IMR-90 (cell line): Measurements from ENCODE around the gene MCF2L2.

Source experiments
- BHLHE40 ChIP-seq: fragments of 150-350 bp; IDR thresholded peaks from 2 replicates; pipeline ENCODE4 v1.6.1; 2016; ENCODE audit warnings: mild to moderate bottlenecking, low read depth, low read length
- CEBPB ChIP-seq: IDR thresholded peaks from 2 replicates; pipeline ENCODE4 v1.6.1; 2012; ENCODE audit warnings: low read depth, low read length, improper control_type of control experiment
- FOS ChIP-seq: fragments of 150-350 bp; IDR thresholded peaks from 2 replicates; pipeline ENCODE4 v1.6.1; 2016; ENCODE audit warnings: low read depth, low read length
- MAFK ChIP-seq: IDR thresholded peaks from 2 replicates; pipeline ENCODE4 v1.6.1; 2012; ENCODE audit warnings: low read depth, low read length, improper control_type of control experiment
- MAZ ChIP-seq: IDR thresholded peaks from 2 replicates; pipeline ENCODE4 v1.6.1; 2012; ENCODE audit warnings: low read depth, mild to moderate bottlenecking, low read length, improper control_type of control experiment, moderate library complexity, borderline replicate concordance
- MXI1 ChIP-seq: IDR thresholded peaks from 2 replicates; pipeline ENCODE4 v1.6.1; 2012; ENCODE audit warnings: low read depth, mild to moderate bottlenecking, low read length, moderate library complexity, borderline replicate concordance
- POLR2A ChIP-seq: IDR thresholded peaks from 2 replicates; pipeline ENCODE4 v1.6.1; 2012; ENCODE audit warnings: mild to moderate bottlenecking, low read depth, low read length
- RAD21 ChIP-seq: IDR thresholded peaks from 2 replicates; pipeline ENCODE4 v1.6.1; 2012; ENCODE audit warnings: low read length, improper control_type of control experiment
- RCOR1 ChIP-seq: IDR thresholded peaks from 2 replicates; pipeline ENCODE4 v1.6.1; 2012; ENCODE audit warnings: mild to moderate bottlenecking, low read length, improper control_type of control experiment; ENCODE audit not compliant: insufficient replicate concordance
- RFX5 ChIP-seq: IDR thresholded peaks from 2 replicates; pipeline ENCODE4 v1.8.0; 2012; ENCODE audit warnings: low read depth, mild to moderate bottlenecking, low read length, moderate library complexity
- SMC3 ChIP-seq: fragments of 150-350 bp; IDR thresholded peaks from 2 replicates; pipeline ENCODE4 v1.6.1; 2016; ENCODE audit warnings: low read depth, mild to moderate bottlenecking, antibody characterized with exemption, low read length, moderate library complexity
- TF ChIP-seq, protein P1 (sequence below): conservative IDR thresholded peaks from 2 replicates; pipeline ENCODE4 v1.5.1; 2012; ENCODE audit warnings: mild to moderate bottlenecking, low read depth, low read length, improper control_type of control experiment
- TF ChIP-seq, protein P2 (sequence below): fragments of 150-350 bp; IDR thresholded peaks from 2 replicates; pipeline ENCODE4 v1.6.1; 2017; ENCODE audit warnings: mild to moderate bottlenecking, antibody characterized with exemption, low read length, low read depth
- TF ChIP-seq, protein P3 (sequence below): fragments of 150-350 bp; IDR thresholded peaks from 2 replicates; pipeline ENCODE4 v1.6.1; 2016; ENCODE audit warnings: low read depth, mild to moderate bottlenecking, low read length, moderate library complexity, borderline replicate concordance

DNA sequence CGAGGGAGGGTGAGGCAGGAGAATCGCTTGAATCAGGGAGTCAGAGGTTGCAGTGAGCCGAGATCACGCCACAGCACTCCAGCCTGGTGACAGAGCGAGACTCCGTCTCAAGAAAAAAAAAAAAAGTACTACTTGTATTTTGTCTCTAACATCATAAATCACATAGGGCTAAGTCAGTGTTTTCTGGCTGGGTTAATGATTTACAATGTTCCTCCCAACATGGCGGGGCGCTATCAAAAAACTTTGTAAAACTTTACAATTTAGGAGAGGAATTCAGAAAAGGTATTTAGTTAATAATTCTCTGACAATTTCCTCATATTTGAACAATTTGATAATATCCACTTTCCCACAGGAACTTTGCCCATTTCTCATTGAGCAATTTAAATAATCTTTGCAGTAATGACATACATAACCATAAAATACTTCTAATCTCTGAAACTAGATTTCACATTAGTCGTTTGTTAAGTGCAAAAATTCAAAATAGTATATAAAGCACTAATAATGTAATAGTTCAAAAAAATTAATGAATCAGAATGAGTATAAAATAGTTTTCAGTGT, 202.0 kb downstream of the MCF2L2 start:
- TF ChIP-seq BHLHE40 (no peak), MAFK (no peak), RFX5 (no peak), CEBPB (no peak), POLR2A (no peak), RAD21 (no peak), RCOR1 (no peak), SMC3 (no peak), FOS (no peak), MXI1 (no peak), MAZ (no peak)
- TF ChIP-seq, protein P1, sequence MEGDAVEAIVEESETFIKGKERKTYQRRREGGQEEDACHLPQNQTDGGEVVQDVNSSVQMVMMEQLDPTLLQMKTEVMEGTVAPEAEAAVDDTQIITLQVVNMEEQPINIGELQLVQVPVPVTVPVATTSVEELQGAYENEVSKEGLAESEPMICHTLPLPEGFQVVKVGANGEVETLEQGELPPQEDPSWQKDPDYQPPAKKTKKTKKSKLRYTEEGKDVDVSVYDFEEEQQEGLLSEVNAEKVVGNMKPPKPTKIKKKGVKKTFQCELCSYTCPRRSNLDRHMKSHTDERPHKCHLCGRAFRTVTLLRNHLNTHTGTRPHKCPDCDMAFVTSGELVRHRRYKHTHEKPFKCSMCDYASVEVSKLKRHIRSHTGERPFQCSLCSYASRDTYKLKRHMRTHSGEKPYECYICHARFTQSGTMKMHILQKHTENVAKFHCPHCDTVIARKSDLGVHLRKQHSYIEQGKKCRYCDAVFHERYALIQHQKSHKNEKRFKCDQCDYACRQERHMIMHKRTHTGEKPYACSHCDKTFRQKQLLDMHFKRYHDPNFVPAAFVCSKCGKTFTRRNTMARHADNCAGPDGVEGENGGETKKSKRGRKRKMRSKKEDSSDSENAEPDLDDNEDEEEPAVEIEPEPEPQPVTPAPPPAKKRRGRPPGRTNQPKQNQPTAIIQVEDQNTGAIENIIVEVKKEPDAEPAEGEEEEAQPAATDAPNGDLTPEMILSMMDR, result no peak
- TF ChIP-seq, protein P2, sequence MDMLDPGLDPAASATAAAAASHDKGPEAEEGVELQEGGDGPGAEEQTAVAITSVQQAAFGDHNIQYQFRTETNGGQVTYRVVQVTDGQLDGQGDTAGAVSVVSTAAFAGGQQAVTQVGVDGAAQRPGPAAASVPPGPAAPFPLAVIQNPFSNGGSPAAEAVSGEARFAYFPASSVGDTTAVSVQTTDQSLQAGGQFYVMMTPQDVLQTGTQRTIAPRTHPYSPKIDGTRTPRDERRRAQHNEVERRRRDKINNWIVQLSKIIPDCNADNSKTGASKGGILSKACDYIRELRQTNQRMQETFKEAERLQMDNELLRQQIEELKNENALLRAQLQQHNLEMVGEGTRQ, result no peak
- TF ChIP-seq, protein P3, sequence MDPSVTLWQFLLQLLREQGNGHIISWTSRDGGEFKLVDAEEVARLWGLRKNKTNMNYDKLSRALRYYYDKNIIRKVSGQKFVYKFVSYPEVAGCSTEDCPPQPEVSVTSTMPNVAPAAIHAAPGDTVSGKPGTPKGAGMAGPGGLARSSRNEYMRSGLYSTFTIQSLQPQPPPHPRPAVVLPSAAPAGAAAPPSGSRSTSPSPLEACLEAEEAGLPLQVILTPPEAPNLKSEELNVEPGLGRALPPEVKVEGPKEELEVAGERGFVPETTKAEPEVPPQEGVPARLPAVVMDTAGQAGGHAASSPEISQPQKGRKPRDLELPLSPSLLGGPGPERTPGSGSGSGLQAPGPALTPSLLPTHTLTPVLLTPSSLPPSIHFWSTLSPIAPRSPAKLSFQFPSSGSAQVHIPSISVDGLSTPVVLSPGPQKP, result no peak
